GM13976 (cell line): ENCODE data around the gene SORCS1.

Experiments
- DNase-seq: peaks from one replicate; pipeline ENCODE4 v3.0.0; 2012; ENCODE audit warnings: low spot score
- CTCF ChIP-seq: IDR thresholded peaks from 2 replicates; pipeline ENCODE4 v1.5.1; 2012; ENCODE audit warnings: borderline replicate concordance, mild to moderate bottlenecking; ENCODE audit not compliant: insufficient read depth; ENCODE audit errors: extremely low read depth, missing control alignments, control extremely low read depth
- in situ Hi-C: fragments of 300-500 bp; cut with MboI; formaldehyde crosslinking; loops from one replicate; pipeline ENCODE4 v1.12.0; 2022; ENCODE audit warnings: low sequenced_read_pairs, mixed read lengths, inconsistent platforms; ENCODE audit not compliant: unreplicated experiment

SORCS1 gene

GRCh38 chr10:106925191-106925590 is 239.3 kb downstream of the SORCS1 start:
- TF ChIP-seq CTCF, result no peak
- DNase-seq, result no peak
- in situ Hi-C loops, result no loop called here

GRCh38 chr10:106920538-106920937 is 244.0 kb downstream of the SORCS1 start:
- no peak for DNase-seq
- TF ChIP-seq CTCF, result no peak
- in situ Hi-C loops, result no loop called here

- in situ Hi-C loops, result no loop called here
- peak; percentile 23 for DNase-seq
- no peak for TF ChIP-seq CTCF
Observed at GRCh38 chr10:106919871-106920282, 244.6 kb downstream of the SORCS1 start.

GRCh38 chr10:106917452-106918055 is 247.0 kb downstream of the SORCS1 start:
- no peak for TF ChIP-seq CTCF
- no peak for DNase-seq
- in situ Hi-C loops, result no loop called here

GRCh38 chr10:106914016-106914415 is 250.5 kb downstream of the SORCS1 start:
- in situ Hi-C loops, result no loop called here
- DNase-seq, result no peak
- TF ChIP-seq CTCF, result no peak

- no peak for TF ChIP-seq CTCF
Observed at GRCh38 chr10:106913348-106913747, 251.2 kb downstream of the SORCS1 start.

More at GRCh38 chr10:106913348-106913747, 251.2 kb downstream of the SORCS1 start:
- DNase-seq, result no peak
- in situ Hi-C loops, result no loop called here
